ENCODE results near the gene CCDC171. TPM values are rescaled to one million over a fixed set of nuclear protein-coding genes. Genes with fewer than 3 reads are reported as not detected.

Gene CCDC171
- total and polyA plus RNA-seq, 2 donors from 2014 or later: 1.2 to 5.1 TPM

DNA sequence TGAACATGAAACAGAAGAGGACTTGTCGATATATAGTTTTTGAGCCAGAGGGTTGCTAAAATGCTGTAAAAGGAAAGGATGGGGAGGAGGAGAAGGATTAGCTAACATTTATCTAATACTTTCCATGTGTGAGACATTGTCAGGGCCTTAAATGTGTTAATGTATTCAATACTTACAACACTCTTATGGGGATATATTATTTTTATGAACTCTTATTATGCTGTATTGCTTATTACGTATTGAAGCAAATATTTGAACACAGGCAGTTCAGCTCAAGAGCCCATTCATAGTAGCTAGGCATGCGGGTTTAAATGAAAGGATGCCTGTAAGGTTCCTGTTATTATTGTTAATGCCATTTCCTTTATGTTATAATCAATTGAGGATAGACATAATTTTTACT is 391.5 kb downstream of the CCDC171 start:
- no peak overlapping the region for H3K9ac ChIP-seq (ENCODE audit: low read length in 3 of 3)
- H3K27me3 ChIP-seq (ENCODE audit: control insufficient read depth, insufficient read depth, low read length): no peaks in the 10 kb centered on the region
- TF ChIP-seq, protein P1, sequence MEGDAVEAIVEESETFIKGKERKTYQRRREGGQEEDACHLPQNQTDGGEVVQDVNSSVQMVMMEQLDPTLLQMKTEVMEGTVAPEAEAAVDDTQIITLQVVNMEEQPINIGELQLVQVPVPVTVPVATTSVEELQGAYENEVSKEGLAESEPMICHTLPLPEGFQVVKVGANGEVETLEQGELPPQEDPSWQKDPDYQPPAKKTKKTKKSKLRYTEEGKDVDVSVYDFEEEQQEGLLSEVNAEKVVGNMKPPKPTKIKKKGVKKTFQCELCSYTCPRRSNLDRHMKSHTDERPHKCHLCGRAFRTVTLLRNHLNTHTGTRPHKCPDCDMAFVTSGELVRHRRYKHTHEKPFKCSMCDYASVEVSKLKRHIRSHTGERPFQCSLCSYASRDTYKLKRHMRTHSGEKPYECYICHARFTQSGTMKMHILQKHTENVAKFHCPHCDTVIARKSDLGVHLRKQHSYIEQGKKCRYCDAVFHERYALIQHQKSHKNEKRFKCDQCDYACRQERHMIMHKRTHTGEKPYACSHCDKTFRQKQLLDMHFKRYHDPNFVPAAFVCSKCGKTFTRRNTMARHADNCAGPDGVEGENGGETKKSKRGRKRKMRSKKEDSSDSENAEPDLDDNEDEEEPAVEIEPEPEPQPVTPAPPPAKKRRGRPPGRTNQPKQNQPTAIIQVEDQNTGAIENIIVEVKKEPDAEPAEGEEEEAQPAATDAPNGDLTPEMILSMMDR (IDR thresholded peaks at IDR 0.05; ENCODE audit: borderline replicate concordance, extremely low read depth, insufficient read depth): no peak
- DNase-seq (no peak), FAIRE-seq (no peak)
- intact Hi-C loops (cut with DNase I): no loop called here
- H3K9me3 ChIP-seq (ENCODE audit: control insufficient read depth in 2 of 3, insufficient read depth in 1 of 3, low read length in 3 of 3): peaks cover 0 to 2% (median 0%) of the 10 kb centered on the region in 3 donors
- no peaks in the 10 kb centered on the region for H3K36me3 ChIP-seq (ENCODE audit: control insufficient read depth in 2 of 3, insufficient read depth in 3 of 3, low read length in 3 of 3)
- H3K4me3 ChIP-seq (ENCODE audit: low read length in 3 of 3): no peak overlapping the region
- no peaks in the 10 kb centered on the region for H3K4me1 ChIP-seq (ENCODE audit: control insufficient read depth in 2 of 3, insufficient read depth in 2 of 3, low read depth in 1 of 3, low read length in 3 of 3)
- H3K27ac ChIP-seq (ENCODE audit: low read depth in 2 of 2, low read length in 2 of 2): no peak overlapping the region

DNA sequence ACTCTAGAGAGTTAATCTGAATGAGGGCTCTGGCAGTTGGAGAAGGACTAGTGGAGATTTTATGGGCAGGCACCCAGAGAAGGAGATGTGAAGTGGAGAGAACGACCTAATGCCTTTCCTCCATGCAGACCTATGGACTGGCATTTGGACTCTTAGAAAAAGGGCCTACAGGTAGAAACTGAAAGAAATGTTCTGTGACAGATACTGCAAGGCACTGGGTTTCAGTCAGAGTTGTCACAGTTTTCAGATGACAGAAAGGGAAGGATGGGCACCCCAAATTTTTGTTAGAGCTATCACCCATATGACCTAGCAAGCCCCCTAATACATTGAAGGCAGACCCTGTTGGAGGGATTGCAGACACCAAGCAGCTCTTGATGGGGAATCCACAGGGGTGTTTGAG is 406.8 kb downstream of the CCDC171 start:
- TF ChIP-seq, protein P1 (IDR thresholded peaks at IDR 0.05; ENCODE audit: borderline replicate concordance, extremely low read depth, insufficient read depth): no peak
- Histone ChIP-seq H3K27me3 (ENCODE audit: control insufficient read depth, insufficient read depth, low read length) (no peaks in the 10 kb centered on the region), H3K27ac (ENCODE audit: low read depth in 2 of 2, low read length in 2 of 2) (no peak overlapping the region), H3K9me3 (ENCODE audit: control insufficient read depth in 2 of 3, insufficient read depth in 1 of 3, low read length in 3 of 3) (no peaks in the 10 kb centered on the region), H3K36me3 (ENCODE audit: control insufficient read depth in 2 of 3, insufficient read depth in 3 of 3, low read length in 3 of 3) (no peaks in the 10 kb centered on the region), H3K4me1 (ENCODE audit: control insufficient read depth in 2 of 3, insufficient read depth in 2 of 3, low read depth in 1 of 3, low read length in 3 of 3) (peaks cover 0 to 6% (median 0%) of the 10 kb centered on the region in 3 donors), H3K4me3 (ENCODE audit: low read length in 3 of 3) (no peak overlapping the region), H3K9ac (ENCODE audit: low read length in 3 of 3) (no peak overlapping the region)
- DNase-seq (no peak), FAIRE-seq (no peak)
- intact Hi-C loops (cut with DNase I): loop anchor here (10.0 kb wide), 1 partner anchor 65 kb away; no protein-coding TSS in a partner anchor

DNA sequence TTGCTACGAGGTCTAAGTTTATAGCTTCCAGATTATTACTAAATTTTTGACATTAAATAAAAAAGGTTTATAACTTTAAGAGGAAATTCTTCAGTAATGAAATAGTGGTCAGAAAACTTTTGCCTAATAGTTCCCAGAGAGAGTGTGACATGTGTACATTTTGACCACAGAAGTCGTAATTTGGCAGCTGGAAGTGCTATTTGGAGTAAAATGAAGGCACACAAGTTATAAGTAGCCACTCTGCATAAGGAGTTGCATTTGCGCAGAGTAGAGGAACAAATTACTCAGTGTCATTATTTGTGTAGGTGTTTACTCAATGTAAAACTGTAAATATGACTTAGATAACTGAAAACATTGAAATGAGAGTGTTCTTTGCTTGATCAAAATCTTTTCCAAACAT is 408.4 kb downstream of the CCDC171 start:
- no peaks in the 10 kb centered on the region for H3K36me3 ChIP-seq (ENCODE audit: control insufficient read depth in 2 of 3, insufficient read depth in 3 of 3, low read length in 3 of 3)
- H3K27ac ChIP-seq (ENCODE audit: low read depth in 2 of 2, low read length in 2 of 2): no peak overlapping the region
- no peak overlapping the region for H3K4me3 ChIP-seq (ENCODE audit: low read length in 3 of 3)
- H3K9me3 ChIP-seq (ENCODE audit: control insufficient read depth in 2 of 3, insufficient read depth in 1 of 3, low read length in 3 of 3): no peaks in the 10 kb centered on the region
- FAIRE-seq: no peak
- DNase-seq: no peak
- intact Hi-C loops (cut with DNase I): no loop called here
- TF ChIP-seq, protein P1 (IDR thresholded peaks at IDR 0.05; ENCODE audit: borderline replicate concordance, extremely low read depth, insufficient read depth): no peak
- H3K9ac ChIP-seq (ENCODE audit: low read length in 3 of 3): no peak overlapping the region
- H3K4me1 ChIP-seq (ENCODE audit: control insufficient read depth in 2 of 3, insufficient read depth in 2 of 3, low read depth in 1 of 3, low read length in 3 of 3): peaks cover 0 to 6% (median 0%) of the 10 kb centered on the region in 3 donors
- H3K27me3 ChIP-seq (ENCODE audit: control insufficient read depth, insufficient read depth, low read length): no peaks in the 10 kb centered on the region

DNA sequence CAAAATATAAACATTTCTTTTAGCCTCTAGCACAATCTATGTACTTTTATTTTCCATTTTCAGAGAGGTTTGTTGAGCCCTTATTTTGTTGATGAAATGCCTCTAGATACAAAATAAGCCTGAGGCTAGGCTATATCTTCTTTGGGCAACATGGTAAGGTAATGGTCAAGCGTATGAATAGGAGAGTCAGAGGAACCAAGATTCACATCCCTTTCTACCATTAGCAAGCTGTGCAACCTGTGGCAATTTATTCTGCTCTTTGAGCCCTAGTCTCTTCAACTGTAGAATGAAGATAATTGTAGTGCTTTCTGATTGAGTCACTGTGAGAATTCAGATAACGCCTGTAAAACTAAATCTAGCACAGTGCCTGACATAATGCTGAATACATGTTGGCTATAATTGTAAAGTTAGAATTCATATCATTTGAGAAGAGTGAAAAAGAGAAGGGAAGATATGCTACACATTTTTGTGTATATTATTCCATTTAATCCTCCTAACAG is 412.5 kb downstream of the CCDC171 start:
- DNase-seq: no peak
- Histone ChIP-seq H3K36me3 (ENCODE audit: control insufficient read depth in 2 of 3, insufficient read depth in 3 of 3, low read length in 3 of 3) (no peaks in the 10 kb centered on the region), H3K4me3 (ENCODE audit: low read length in 3 of 3) (no peak overlapping the region), H3K27ac (ENCODE audit: low read depth in 2 of 2, low read length in 2 of 2) (no peak overlapping the region), H3K9me3 (ENCODE audit: control insufficient read depth in 2 of 3, insufficient read depth in 1 of 3, low read length in 3 of 3) (no peaks in the 10 kb centered on the region), H3K4me1 (ENCODE audit: control insufficient read depth in 2 of 3, insufficient read depth in 2 of 3, low read depth in 1 of 3, low read length in 3 of 3) (peaks cover 0 to 3% (median 0%) of the 10 kb centered on the region in 3 donors), H3K27me3 (ENCODE audit: control insufficient read depth, insufficient read depth, low read length) (no peaks in the 10 kb centered on the region), H3K9ac (ENCODE audit: low read length in 3 of 3) (no peak overlapping the region)
- intact Hi-C loops (cut with DNase I): no loop called here
- no peak for FAIRE-seq
- TF ChIP-seq, protein P1 (IDR thresholded peaks at IDR 0.05; ENCODE audit: borderline replicate concordance, extremely low read depth, insufficient read depth): no peak

All from kidney (tissue), 14 donors.